Thyroid gland (tissue), 4 donors: ENCODE data around the gene CBFA2T3. TPM values are rescaled to one million over a fixed set of nuclear protein-coding genes. Genes with fewer than 3 reads are reported as not detected.
A peak's percentile ranks its signal among the peaks of the same experiment; 100 is the strongest.

ENCODE experiments used
- DNase-seq, 2 donors: peaks; one replicate each; pipeline ENCODE4 v3.0.0-alpha.2; 2019
- H3K27ac ChIP-seq, 3 donors: fragments of 200-600 bp; sonication (generic); 1 replicate in 2 of 3; 2 replicates in 1 of 3; pipeline ENCODE4 v1.5.1; 2016 to 2019; ENCODE audit warnings: mild to moderate bottlenecking in 1 of 3, moderate library complexity in 1 of 3
- H3K27me3 ChIP-seq: fragments of 200-600 bp; sonication (generic); one replicate; pipeline ENCODE4 v1.5.1; 2019
- H3K36me3 ChIP-seq, 2 donors: fragments of 200-600 bp; sonication (generic); one replicate each; pipeline ENCODE4 v1.5.1; 2016 to 2019
- H3K4me1 ChIP-seq, 2 donors: fragments of 200-600 bp; sonication (generic); one replicate each; pipeline ENCODE4 v1.5.1; 2017 to 2019
- H3K4me3 ChIP-seq, 3 donors: fragments of 200-600 bp; sonication (generic); replicated peaks in 1 of 3; 1 replicate in 2 of 3; 2 replicates in 1 of 3; pipeline ENCODE4 v1.5.1; 2016; ENCODE audit warnings: mild to moderate bottlenecking in 1 of 3
- H3K9me3 ChIP-seq: fragments of 200-600 bp; sonication (generic); one replicate; pipeline ENCODE4 v1.5.1; 2017
- POLR2A ChIP-seq, 2 donors: fragments of 450-650 bp; IDR thresholded peaks; one replicate each; pipeline ENCODE4 v1.6.1; 2017; ENCODE audit warnings: antibody characterized with exemption in 2 of 2, mild to moderate bottlenecking in 2 of 2, moderate library complexity in 1 of 2
- WGBS, 2 donors: methylation state at CpG; one replicate each; pipeline ENCODE4 v1.1.5; 2017; 5-methylcytosine and 5-hydroxymethylcytosine counted together
- intact Hi-C: fragments of 100-400 bp; cut with DNase I; formaldehyde crosslinking; loops from one replicate; pipeline ENCODE4 v1.15.1; 2023
- total RNA-seq, 4 donors: library from RNA; depleted of rRNA; stranded (reverse); fragments of >200 nt; gene quantifications; one replicate each; pipeline ENCODE4 v1.2.3, GENCODE V29; 2016
- TF ChIP-seq, protein P1 (sequence below), 6 experiments: fragments of 200-600 bp in 3 of 6; fragments of 450-650 bp in 3 of 6; sonication (generic) in 3 of 6; IDR thresholded peaks; one replicate each; pipeline ENCODE4 v1.5.1; 2016 to 2019; ENCODE audit warnings: antibody characterized with exemption in 6 of 6, mild to moderate bottlenecking in 2 of 6, inconsistent platforms in 1 of 6, moderate library complexity in 1 of 6

The CBFA2T3 gene
- total RNA-seq, 4 donors from 2014 or later = 1.3 to 3.8 (median 2.6) TPM

- Histone ChIP-seq H3K4me3 (no peak overlapping the region), H3K27ac (peak overlapping the region in 1 of 3 donors; percentile 10), H3K36me3 (no peaks in the 10 kb centered on the region), H3K4me1 (peaks cover 14 to 29% of the 10 kb centered on the region in 2 donors), H3K27me3 (no peaks in the 10 kb centered on the region), H3K9me3 (no peaks in the 10 kb centered on the region)
- 48 to 57% methylated on average over 6 to 11 of the region's 28 CpGs for whole genome bisulfite sequencing, 2 donors
- peak; percentile 77 to 86 for DNase-seq
- no peak for TF ChIP-seq POLR2A (IDR thresholded peaks at IDR 0.05)
- TF ChIP-seq, protein P1, sequence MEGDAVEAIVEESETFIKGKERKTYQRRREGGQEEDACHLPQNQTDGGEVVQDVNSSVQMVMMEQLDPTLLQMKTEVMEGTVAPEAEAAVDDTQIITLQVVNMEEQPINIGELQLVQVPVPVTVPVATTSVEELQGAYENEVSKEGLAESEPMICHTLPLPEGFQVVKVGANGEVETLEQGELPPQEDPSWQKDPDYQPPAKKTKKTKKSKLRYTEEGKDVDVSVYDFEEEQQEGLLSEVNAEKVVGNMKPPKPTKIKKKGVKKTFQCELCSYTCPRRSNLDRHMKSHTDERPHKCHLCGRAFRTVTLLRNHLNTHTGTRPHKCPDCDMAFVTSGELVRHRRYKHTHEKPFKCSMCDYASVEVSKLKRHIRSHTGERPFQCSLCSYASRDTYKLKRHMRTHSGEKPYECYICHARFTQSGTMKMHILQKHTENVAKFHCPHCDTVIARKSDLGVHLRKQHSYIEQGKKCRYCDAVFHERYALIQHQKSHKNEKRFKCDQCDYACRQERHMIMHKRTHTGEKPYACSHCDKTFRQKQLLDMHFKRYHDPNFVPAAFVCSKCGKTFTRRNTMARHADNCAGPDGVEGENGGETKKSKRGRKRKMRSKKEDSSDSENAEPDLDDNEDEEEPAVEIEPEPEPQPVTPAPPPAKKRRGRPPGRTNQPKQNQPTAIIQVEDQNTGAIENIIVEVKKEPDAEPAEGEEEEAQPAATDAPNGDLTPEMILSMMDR (IDR thresholded peaks at IDR 0.05) = no peak
- intact Hi-C loops = no loop called here
These were observed 91.2 kb downstream of the CBFA2T3 start for GRCh38 chr16:88885693-88886280.

DNA sequence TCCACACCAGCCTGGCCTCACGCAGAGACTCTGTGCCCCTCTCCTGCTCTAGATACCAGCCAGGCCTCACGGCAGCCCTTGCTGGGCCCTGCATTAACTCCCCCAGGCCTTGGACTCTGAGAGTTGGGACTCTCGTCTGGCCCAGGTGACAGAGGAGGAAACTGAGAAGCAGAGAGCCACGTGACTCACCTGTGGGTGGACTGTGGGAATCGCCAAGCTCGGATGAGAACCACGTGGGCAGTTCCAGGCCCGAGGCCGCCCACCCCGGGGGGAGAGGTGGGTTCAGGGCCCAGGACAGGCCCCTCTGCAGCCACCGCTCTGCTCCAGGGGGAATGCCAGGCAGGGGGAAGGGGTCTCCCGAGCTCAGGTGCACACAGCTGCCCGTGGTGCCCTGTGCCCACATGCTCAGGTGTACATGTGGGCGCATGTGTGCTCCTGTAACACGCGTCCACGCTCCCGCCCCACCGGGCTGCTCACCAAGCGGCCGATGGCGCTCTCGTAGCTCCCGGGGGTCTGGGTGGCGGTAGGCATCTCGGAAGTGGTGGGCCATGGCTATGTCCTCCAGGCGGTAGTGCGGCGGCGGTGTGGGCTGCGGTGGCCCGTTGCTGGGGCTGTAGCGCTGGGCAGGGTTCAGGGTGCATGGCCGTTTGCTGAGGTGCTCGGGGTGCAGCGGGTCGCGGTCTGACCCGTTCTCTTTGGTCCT, 92.3 kb downstream of the CBFA2T3 start:
- Histone ChIP-seq H3K4me3 (no peak overlapping the region), H3K27me3 (no peaks in the 10 kb centered on the region), H3K9me3 (no peaks in the 10 kb centered on the region), H3K4me1 (peaks cover 14 to 29% of the 10 kb centered on the region in 2 donors), H3K27ac (no peak overlapping the region), H3K36me3 (no peaks in the 10 kb centered on the region)
- intact Hi-C loops = no loop called here
- no peak for TF ChIP-seq POLR2A (IDR thresholded peaks at IDR 0.05)
- TF ChIP-seq, protein P1 (IDR thresholded peaks at IDR 0.05) = no peak
- DNase-seq = no peak
- WGBS, 2 donors = 97% methylated on average over 18 to 30 of the region's 39 CpGs

GRCh38 chr16:88883946-88884345, 93.1 kb downstream of the CBFA2T3 start:
- Histone ChIP-seq H3K4me1 (peaks cover 14 to 29% of the 10 kb centered on the region in 2 donors), H3K9me3 (no peaks in the 10 kb centered on the region), H3K27ac (no peak overlapping the region), H3K27me3 (no peaks in the 10 kb centered on the region), H3K4me3 (no peak overlapping the region), H3K36me3 (no peaks in the 10 kb centered on the region)
- intact Hi-C loops = no loop called here
- WGBS, 2 donors = 89 to 96% methylated on average over 3 to 11 of the region's 11 CpGs
- DNase-seq = no peak
- TF ChIP-seq, protein P1 (IDR thresholded peaks at IDR 0.05) = no peak
- no peak for TF ChIP-seq POLR2A (IDR thresholded peaks at IDR 0.05)

- no peak for DNase-seq
- no peak overlapping the region for H3K27ac ChIP-seq
- no peak for TF ChIP-seq POLR2A (IDR thresholded peaks at IDR 0.05)
- H3K4me3 ChIP-seq = no peak overlapping the region
- peaks cover 14 to 29% of the 10 kb centered on the region in 2 donors for H3K4me1 ChIP-seq
- intact Hi-C loops = no loop called here
- 93 to 98% methylated on average over 34 to 43 of the region's 49 CpGs for WGBS, 2 donors
- no peaks in the 10 kb centered on the region for H3K9me3 ChIP-seq
- H3K27me3 ChIP-seq = no peaks in the 10 kb centered on the region
- H3K36me3 ChIP-seq = no peaks in the 10 kb centered on the region
These were observed 93.7 kb downstream of the CBFA2T3 start for GRCh38 chr16:88883117-88883895.

DNA sequence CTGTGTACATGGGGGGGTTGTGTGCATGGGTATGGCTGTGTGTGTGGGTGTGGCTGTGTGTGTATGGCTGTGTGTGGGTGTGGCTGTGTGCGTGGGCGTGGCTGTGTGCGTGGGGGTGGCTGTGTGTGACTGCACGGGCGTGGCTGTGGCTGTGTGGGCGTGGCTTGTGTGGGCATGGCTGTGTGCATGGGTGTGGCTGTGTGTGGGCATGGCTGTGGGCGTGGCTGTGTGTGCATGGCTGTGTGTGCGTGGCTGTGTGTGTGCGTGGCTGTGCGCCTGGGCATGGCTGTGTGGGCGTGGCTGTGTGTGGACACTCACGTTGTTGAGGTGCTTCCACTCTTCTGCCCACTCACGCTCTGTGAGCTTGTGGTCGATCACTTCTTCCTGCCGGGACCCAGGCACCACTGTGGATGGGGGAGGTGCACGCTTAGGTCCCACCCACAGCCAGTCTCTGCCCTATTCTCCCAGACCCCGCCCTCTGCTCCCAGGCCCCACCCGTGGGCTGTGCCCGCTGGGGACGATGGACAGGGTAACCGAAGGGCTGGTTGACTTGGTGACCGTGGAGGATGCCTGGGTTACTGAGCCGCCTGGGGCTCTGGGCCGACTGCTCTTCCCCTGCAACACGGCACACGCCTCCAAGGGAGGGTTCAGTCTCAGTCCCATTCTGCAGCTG, 94.5 kb downstream of the CBFA2T3 start:
- Histone ChIP-seq H3K27ac (no peak overlapping the region), H3K36me3 (no peaks in the 10 kb centered on the region), H3K27me3 (no peaks in the 10 kb centered on the region), H3K9me3 (no peaks in the 10 kb centered on the region), H3K4me1 (peaks cover 14 to 22% of the 10 kb centered on the region in 2 donors), H3K4me3 (no peak overlapping the region)
- no peak for TF ChIP-seq POLR2A (IDR thresholded peaks at IDR 0.05)
- DNase-seq = no peak
- 89 to 93% methylated on average over 24 to 25 of the region's 26 CpGs for WGBS, 2 donors
- intact Hi-C loops = no loop called here
